HL-60 (cell line): ENCODE results near the gene TPO.

Source experiments
- CTCF ChIP-seq: IDR thresholded peaks from one replicate; pipeline ENCODE4 v1.5.1; 2011; ENCODE audit warnings: low read length, control low read depth, inconsistent platforms; ENCODE audit not compliant: insufficient read depth
- REST ChIP-seq: IDR thresholded peaks from 2 replicates; pipeline ENCODE4 v1.6.1; 2012; ENCODE audit warnings: low read depth; ENCODE audit not compliant: insufficient replicate concordance

GRCh38 chr2:1550076-1550475, 136.8 kb downstream of the TPO start:
- TF ChIP-seq CTCF: no peak
- no peak for TF ChIP-seq REST
